ENCODE results near the gene DDIAS.

The DDIAS gene

GRCh38 chr11:82974851-82975250 lies 73.3 kb downstream of the DDIAS start:
- DNase-seq, result no peak

GRCh38 chr11:82975882-82976281 lies 74.3 kb downstream of the DDIAS start:
- DNase-seq, result no peak

- no peak for DNase-seq
These were observed 75.2 kb downstream of the DDIAS start for GRCh38 chr11:82976786-82977185.

GRCh38 chr11:82978422-82979099 lies 77.0 kb downstream of the DDIAS start:
- DNase-seq, result no peak

- no peak for DNase-seq
These were observed 78.3 kb downstream of the DDIAS start for GRCh38 chr11:82979824-82980223.

GRCh38 chr11:82980292-82980691 lies 78.8 kb downstream of the DDIAS start:
- DNase-seq, result no peak

- DNase-seq, result no peak
These were observed 79.4 kb downstream of the DDIAS start for GRCh38 chr11:82980947-82981346.

GRCh38 chr11:82981852-82982251 lies 80.3 kb downstream of the DDIAS start:
- DNase-seq, result no peak
